CD14-positive monocyte (primary cell): Measurements from ENCODE around the gene CHRNA4. TPM values are rescaled to one million over a fixed set of nuclear protein-coding genes. Genes with fewer than 3 reads are reported as not detected.

ENCODE experiments used
- DNase-seq, 3 donors: peaks; one replicate each; pipeline ENCODE4 v3.0.0-alpha.2; 2011 to 2022
- H2AFZ ChIP-seq: 2 replicates; pipeline ENCODE4 v1.6.0; 2012; ENCODE audit warnings: mild to moderate bottlenecking, low read depth, low read length, inconsistent platforms; ENCODE audit not compliant: insufficient read depth, poor library complexity, severe bottlenecking
- H3K27ac ChIP-seq, 2 donors: 1 replicate in 1 of 2; 2 replicates in 1 of 2; pipeline ENCODE4 v1.5.1; 2012 to 2013; ENCODE audit warnings: low read length in 2 of 2, control low read depth in 1 of 2, inconsistent platforms in 1 of 2, low read depth in 1 of 2, mild to moderate bottlenecking in 1 of 2
- H3K27me3 ChIP-seq, 2 donors: one replicate each; pipeline versions ENCODE4 v1.6.0 to v1.6.1; 2011 to 2013; ENCODE audit warnings: low read length in 2 of 2; ENCODE audit not compliant: control insufficient read depth in 2 of 2, insufficient read depth in 2 of 2
- H3K36me3 ChIP-seq, 2 donors: replicated peaks in 1 of 2; 1 replicate in 1 of 2; 2 replicates in 1 of 2; pipeline versions ENCODE4 v1.5.1 to v1.6.1; 2012 to 2013; ENCODE audit warnings: low read length in 2 of 2, control low read depth in 1 of 2, inconsistent platforms in 1 of 2, mild to moderate bottlenecking in 1 of 2; ENCODE audit not compliant: insufficient read depth in 2 of 2, control insufficient read depth in 1 of 2
- H3K4me1 ChIP-seq, 2 donors: 1 replicate in 1 of 2; 2 replicates in 1 of 2; pipeline versions ENCODE4 v1.5.1 to v1.6.1; 2012 to 2013; ENCODE audit warnings: low read length in 2 of 2, control low read depth in 1 of 2, inconsistent platforms in 1 of 2, mild to moderate bottlenecking in 1 of 2, moderate library complexity in 1 of 2; ENCODE audit not compliant: insufficient read depth in 2 of 2, control insufficient read depth in 1 of 2
- H3K4me2 ChIP-seq: replicated peaks from 2 replicates; pipeline ENCODE3; 2012; ENCODE audit warnings: low read length, moderate library complexity, mild to moderate bottlenecking; ENCODE audit not compliant: poor library complexity, severe bottlenecking; ENCODE audit errors: extremely low read depth
- H3K4me3 ChIP-seq, 3 experiments: fragments of 200-600 bp in 1 of 3; sonication (generic) in 1 of 3; replicated peaks in 1 of 3; 1 replicate in 2 of 3; 2 replicates in 1 of 3; pipeline ENCODE4 v1.5.1; 2011 to 2013; ENCODE audit warnings: low read length in 3 of 3, mild to moderate bottlenecking in 3 of 3, control low read depth in 2 of 3, low read depth in 2 of 3, inconsistent platforms in 1 of 3, moderate library complexity in 1 of 3
- H3K79me2 ChIP-seq: 2 replicates; pipeline ENCODE4 v1.6.0; 2012; ENCODE audit warnings: mild to moderate bottlenecking, control low read depth, inconsistent platforms, low read length, moderate library complexity; ENCODE audit not compliant: insufficient read depth
- H3K9ac ChIP-seq: 2 replicates; pipeline ENCODE4 v1.6.0; 2017; ENCODE audit warnings: low read length, mild to moderate bottlenecking; ENCODE audit not compliant: insufficient read depth, poor library complexity, severe bottlenecking
- H3K9me3 ChIP-seq, 2 donors: replicated peaks in 1 of 2; 1 replicate in 1 of 2; 2 replicates in 1 of 2; pipeline versions ENCODE4 v1.5.1 to v1.6.1; 2012 to 2013; ENCODE audit warnings: low read length in 2 of 2, control low read depth in 1 of 2; ENCODE audit not compliant: control insufficient read depth in 1 of 2, insufficient read depth in 1 of 2
- H4K20me1 ChIP-seq: 2 replicates; pipeline ENCODE4 v1.6.0; 2012; ENCODE audit warnings: mild to moderate bottlenecking, low read length, control low read depth, moderate library complexity; ENCODE audit not compliant: insufficient read depth
- H3K27ac Mint-ChIP-seq, 7 donors: one replicate each; pipeline ENCODE4 v1.8.0; 2020; ENCODE audit warnings: mild to moderate bottlenecking in 7 of 7, mixed read lengths in 7 of 7, moderate library complexity in 6 of 7, inconsistent platforms in 2 of 7
- H3K27me3 Mint-ChIP-seq, 3 donors: one replicate each; pipeline ENCODE4 v1.8.0; 2021 to 2022; ENCODE audit warnings: low read depth in 3 of 3, mild to moderate bottlenecking in 3 of 3, mixed read lengths in 3 of 3, moderate library complexity in 3 of 3, inconsistent platforms in 1 of 3
- H3K36me3 Mint-ChIP-seq, 2 donors: one replicate each; pipeline ENCODE4 v1.8.0; 2020; ENCODE audit warnings: mixed read lengths in 2 of 2, inconsistent platforms in 1 of 2, mild to moderate bottlenecking in 1 of 2
- H3K4me1 Mint-ChIP-seq: one replicate; pipeline ENCODE4 v1.8.0; 2020; ENCODE audit warnings: mild to moderate bottlenecking, mixed read lengths
- H3K4me3 Mint-ChIP-seq, 2 donors: one replicate each; pipeline ENCODE4 v1.8.0; 2020; ENCODE audit warnings: mild to moderate bottlenecking in 2 of 2, mixed read lengths in 2 of 2, moderate library complexity in 1 of 2
- H3K9me3 Mint-ChIP-seq, 7 donors: one replicate each; pipeline ENCODE4 v1.8.0; 2020 to 2022; ENCODE audit warnings: mixed read lengths in 7 of 7, mild to moderate bottlenecking in 6 of 7, moderate library complexity in 6 of 7, inconsistent platforms in 2 of 7
- WGBS: methylation state at CpG from one replicate; pipeline ENCODE4 v1.1.5; 2013; ENCODE audit warnings: missing lambda C conversion rate; ENCODE audit not compliant: insufficient coverage; 5-methylcytosine and 5-hydroxymethylcytosine counted together
- intact Hi-C, 2 donors: fragments of 100-400 bp; cut with micrococcal nuclease; formaldehyde crosslinking; loops; one replicate each; pipeline versions ENCODE4 v1.15.0 to v1.15.1; 2023
- polyA plus RNA-seq, 3 donors: library from polyadenylated mRNA; depleted of rRNA in 1 of 3; unstranded in 2 of 3; stranded (reverse) in 1 of 3; fragments of 300-500 nt in 2 of 3; fragments of >200 nt in 1 of 3; fragmentation: Illumina TruSeq in 2 of 3; gene quantifications; 1 replicate in 2 of 3; 2 replicates in 1 of 3; pipeline ENCODE4 v1.2.3, GENCODE V29; 2012 to 2021
- TF ChIP-seq, protein P1 (sequence below): fragments of 200-600 bp; IDR thresholded peaks from one replicate; pipeline ENCODE4 v1.8.0; 2022; ENCODE audit warnings: antibody characterized with exemption, mild to moderate bottlenecking

Gene CHRNA4
- polyA plus RNA-seq, 3 donors, result not detected

DNA sequence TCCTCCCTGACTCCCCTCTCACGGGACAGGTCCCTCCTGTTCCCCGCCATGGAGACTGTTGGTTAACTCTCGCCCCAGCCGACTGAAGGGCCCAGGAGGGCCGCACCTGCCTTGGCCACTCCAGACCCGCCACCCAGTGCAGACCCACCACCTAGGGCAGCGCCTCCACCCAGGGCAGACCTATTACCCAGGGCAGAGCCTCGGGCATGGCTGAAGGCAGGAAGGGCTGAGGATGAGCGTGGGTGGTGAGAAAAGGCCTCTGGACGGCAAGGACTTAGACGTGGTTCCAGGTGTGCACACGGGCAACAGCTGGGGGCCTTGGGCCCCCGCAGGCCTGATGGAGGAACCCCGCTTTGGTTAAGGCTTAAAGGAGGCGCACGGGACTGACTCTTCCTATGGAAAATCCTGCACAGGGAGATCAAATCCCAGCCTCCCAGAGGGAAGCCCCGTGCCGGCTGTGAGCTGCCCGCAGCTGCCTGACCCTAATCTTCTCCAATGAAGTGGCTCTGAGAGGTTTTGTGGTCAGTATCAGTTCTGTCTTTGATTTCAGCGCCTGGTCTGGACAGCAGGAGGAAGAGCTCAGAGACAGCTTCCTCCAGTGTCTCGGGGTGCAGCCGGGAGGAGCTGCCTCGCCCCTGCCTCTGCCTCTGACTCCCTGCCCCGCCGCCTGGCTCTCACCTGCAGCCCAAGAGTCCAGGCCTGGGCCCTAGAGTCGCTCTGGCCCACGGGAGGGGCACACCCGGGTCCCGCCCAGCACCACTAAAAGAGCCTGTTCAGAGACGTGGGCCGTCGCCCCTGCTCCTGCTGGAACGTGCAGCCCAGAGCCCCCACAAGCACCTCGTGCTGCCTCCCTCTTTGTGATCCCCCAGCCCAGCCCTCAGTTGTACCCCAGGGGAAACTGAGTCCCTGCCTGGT is 12.1 kb upstream of the CHRNA4 start:
- H3K4me1 ChIP-seq, result no peaks in the 10 kb centered on the region
- intact Hi-C loops, result no loop called here
- no peak overlapping the region for H3K4me2 ChIP-seq
- H3K27me3 Mint-ChIP-seq, result peaks cover 14 to 31% (median 14%) of the 10 kb centered on the region in 3 donors
- H3K9me3 Mint-ChIP-seq, result peaks cover 0 to 2% (median 0%) of the 10 kb centered on the region in 7 donors
- no peak for DNase-seq
- H3K4me1 Mint-ChIP-seq, result no peaks in the 10 kb centered on the region
- no peaks in the 10 kb centered on the region for H4K20me1 ChIP-seq
- no peak overlapping the region for H2AFZ ChIP-seq
- H3K36me3 ChIP-seq, result no peaks in the 10 kb centered on the region
- H3K9me3 ChIP-seq, result no peaks in the 10 kb centered on the region
- no peak overlapping the region for H3K4me3 Mint-ChIP-seq
- H3K27me3 ChIP-seq, result peaks cover 0 to 16% of the 10 kb centered on the region in 2 donors
- H3K9ac ChIP-seq, result no peak overlapping the region
- H3K79me2 ChIP-seq, result no peaks in the 10 kb centered on the region
- WGBS, result 78% methylated on average over 32 of the region's 34 CpGs
- H3K36me3 Mint-ChIP-seq, result no peaks in the 10 kb centered on the region
- H3K27ac ChIP-seq, result no peak overlapping the region
- peak overlapping the region in 1 of 7 donors; percentile 20 for H3K27ac Mint-ChIP-seq
- TF ChIP-seq, protein P1, sequence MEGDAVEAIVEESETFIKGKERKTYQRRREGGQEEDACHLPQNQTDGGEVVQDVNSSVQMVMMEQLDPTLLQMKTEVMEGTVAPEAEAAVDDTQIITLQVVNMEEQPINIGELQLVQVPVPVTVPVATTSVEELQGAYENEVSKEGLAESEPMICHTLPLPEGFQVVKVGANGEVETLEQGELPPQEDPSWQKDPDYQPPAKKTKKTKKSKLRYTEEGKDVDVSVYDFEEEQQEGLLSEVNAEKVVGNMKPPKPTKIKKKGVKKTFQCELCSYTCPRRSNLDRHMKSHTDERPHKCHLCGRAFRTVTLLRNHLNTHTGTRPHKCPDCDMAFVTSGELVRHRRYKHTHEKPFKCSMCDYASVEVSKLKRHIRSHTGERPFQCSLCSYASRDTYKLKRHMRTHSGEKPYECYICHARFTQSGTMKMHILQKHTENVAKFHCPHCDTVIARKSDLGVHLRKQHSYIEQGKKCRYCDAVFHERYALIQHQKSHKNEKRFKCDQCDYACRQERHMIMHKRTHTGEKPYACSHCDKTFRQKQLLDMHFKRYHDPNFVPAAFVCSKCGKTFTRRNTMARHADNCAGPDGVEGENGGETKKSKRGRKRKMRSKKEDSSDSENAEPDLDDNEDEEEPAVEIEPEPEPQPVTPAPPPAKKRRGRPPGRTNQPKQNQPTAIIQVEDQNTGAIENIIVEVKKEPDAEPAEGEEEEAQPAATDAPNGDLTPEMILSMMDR, result no peak
- H3K4me3 ChIP-seq, result no peak overlapping the region

DNA sequence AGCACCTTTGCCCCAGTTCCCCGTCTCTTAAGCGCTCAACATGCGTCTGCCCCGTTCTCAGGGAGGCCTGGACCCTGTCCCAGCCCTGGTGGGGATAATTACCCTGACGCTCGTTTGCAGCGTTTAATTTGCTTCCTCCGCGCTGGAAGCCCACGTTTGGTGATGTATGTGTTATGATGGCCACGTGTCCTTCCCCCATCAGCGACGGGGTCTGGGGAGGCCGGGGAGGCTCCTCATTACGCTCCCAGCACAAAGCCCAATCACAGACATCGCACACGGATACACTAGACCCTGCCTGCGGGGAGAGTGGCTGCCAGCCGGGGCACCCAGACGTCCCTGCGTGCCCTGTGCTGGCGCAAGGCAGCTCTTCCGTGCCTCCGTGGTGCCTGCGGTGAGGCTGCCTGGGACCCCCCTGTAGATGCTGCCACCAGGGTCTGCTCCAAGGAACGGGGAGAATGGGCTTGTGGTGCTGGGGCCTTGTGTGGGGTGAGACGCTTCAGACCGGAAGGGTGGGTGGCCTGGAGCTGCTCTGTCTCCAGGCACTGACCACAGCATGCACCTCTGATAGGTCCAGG is 10.2 kb upstream of the CHRNA4 start:
- intact Hi-C loops, result no loop called here
- Mint-ChIP-seq H3K27ac (no peak overlapping the region), H3K27me3 (peaks cover 4 to 14% (median 5%) of the 10 kb centered on the region in 3 donors), H3K9me3 (peaks cover 0 to 2% (median 0%) of the 10 kb centered on the region in 7 donors), H3K36me3 (no peaks in the 10 kb centered on the region), H3K4me1 (no peaks in the 10 kb centered on the region), H3K4me3 (no peak overlapping the region)
- no peaks in the 10 kb centered on the region for H4K20me1 ChIP-seq
- no peaks in the 10 kb centered on the region for H3K79me2 ChIP-seq
- no peak overlapping the region for H3K4me3 ChIP-seq
- no peak overlapping the region for H3K9ac ChIP-seq
- no peak overlapping the region for H3K4me2 ChIP-seq
- no peak overlapping the region for H2AFZ ChIP-seq
- H3K4me1 ChIP-seq, result no peaks in the 10 kb centered on the region
- H3K9me3 ChIP-seq, result no peaks in the 10 kb centered on the region
- DNase-seq, result no peak
- TF ChIP-seq, protein P1, result no peak
- WGBS, result 81% methylated on average over 23 of the region's 28 CpGs
- H3K36me3 ChIP-seq, result no peaks in the 10 kb centered on the region
- peaks cover 0 to 1% of the 10 kb centered on the region in 2 donors for H3K27me3 ChIP-seq
- no peak overlapping the region for H3K27ac ChIP-seq
